ENCODE measurements around the gene CUZD1.

Gene CUZD1

GRCh38 chr10:122849900-122850605, 4.4 kb upstream of the CUZD1 start:
- no peak for ATAC-seq
- TF ChIP-seq TOX (CRISPR knock-in tag; IDR thresholded peaks at IDR 0.05; ENCODE audit: borderline replicate concordance): no peak
- no peak for TF ChIP-seq CREB5 (CRISPR knock-in tag; IDR thresholded peaks at IDR 0.05; ENCODE audit: low read depth)
- no peak for TF ChIP-seq ZNF565 (CRISPR knock-in tag; conservative IDR thresholded peaks at IDR 0.05; ENCODE audit: low read depth)
- no peak for TF ChIP-seq PATZ1 (CRISPR knock-in tag; IDR thresholded peaks at IDR 0.05; ENCODE audit: borderline replicate concordance)
- TF ChIP-seq ISL1 (CRISPR knock-in tag; IDR thresholded peaks at IDR 0.05): no peak
- TF ChIP-seq RARB (CRISPR knock-in tag; IDR thresholded peaks at IDR 0.05): no peak
- TF ChIP-seq TCF4 (CRISPR knock-in tag; IDR thresholded peaks at IDR 0.05; ENCODE audit: borderline replicate concordance): no peak
- no peak for TF ChIP-seq OSR1 (CRISPR knock-in tag; IDR thresholded peaks at IDR 0.05)
- TF ChIP-seq SNAI2 (CRISPR knock-in tag; IDR thresholded peaks at IDR 0.05): no peak

DNA sequence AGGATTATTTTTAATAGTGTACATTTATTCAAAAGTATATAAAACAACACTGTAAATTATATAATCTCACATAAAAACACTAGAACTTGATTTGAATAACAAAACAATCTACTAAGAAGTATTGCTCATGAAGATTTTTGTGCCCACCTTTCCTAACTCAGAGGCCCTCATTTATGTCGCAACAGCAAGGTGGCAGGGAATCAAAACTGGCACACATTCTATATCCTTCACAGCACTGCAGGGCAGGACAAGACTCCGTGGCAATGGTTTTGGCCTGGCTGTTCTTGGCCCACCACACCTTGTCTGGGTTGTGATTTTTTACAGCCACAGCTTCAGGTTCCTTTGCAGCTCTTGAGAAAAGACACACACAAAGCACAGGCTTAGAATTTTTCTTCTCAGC, 3.4 kb upstream of the CUZD1 start:
- no peak for ATAC-seq
- TF ChIP-seq ISL1 (CRISPR knock-in tag; IDR thresholded peaks at IDR 0.05) (no peak), CSDC2 (CRISPR knock-in tag; IDR thresholded peaks at IDR 0.05) (no peak), TOX (CRISPR knock-in tag; IDR thresholded peaks at IDR 0.05; ENCODE audit: borderline replicate concordance) (no peak), SNAI2 (CRISPR knock-in tag; IDR thresholded peaks at IDR 0.05) (no peak), BACH2 (CRISPR knock-in tag; IDR thresholded peaks at IDR 0.05; ENCODE audit: borderline replicate concordance) (no peak), PATZ1 (CRISPR knock-in tag; IDR thresholded peaks at IDR 0.05; ENCODE audit: borderline replicate concordance) (no peak), TCF4 (CRISPR knock-in tag; IDR thresholded peaks at IDR 0.05; ENCODE audit: borderline replicate concordance) (no peak), ESRRG (CRISPR knock-in tag; IDR thresholded peaks at IDR 0.05) (no peak), ARNTL (CRISPR knock-in tag; IDR thresholded peaks at IDR 0.05; ENCODE audit: borderline replicate concordance, low read depth) (no peak), RARB (CRISPR knock-in tag; IDR thresholded peaks at IDR 0.05) (no peak), ZFP30 (CRISPR knock-in tag; IDR thresholded peaks at IDR 0.05) (no peak), ZC3H10 (CRISPR knock-in tag; IDR thresholded peaks at IDR 0.05) (no peak), CREB5 (CRISPR knock-in tag; IDR thresholded peaks at IDR 0.05; ENCODE audit: low read depth) (no peak), GLIS3 (CRISPR knock-in tag; IDR thresholded peaks at IDR 0.05) (no peak), PPARA (CRISPR knock-in tag; IDR thresholded peaks at IDR 0.05; ENCODE audit: borderline replicate concordance) (no peak), OSR1 (CRISPR knock-in tag; IDR thresholded peaks at IDR 0.05) (no peak), ZFP3 (CRISPR knock-in tag; IDR thresholded peaks at IDR 0.05) (no peak), POU6F1 (CRISPR knock-in tag; IDR thresholded peaks at IDR 0.05; ENCODE audit: borderline replicate concordance, low read depth) (no peak)

DNA sequence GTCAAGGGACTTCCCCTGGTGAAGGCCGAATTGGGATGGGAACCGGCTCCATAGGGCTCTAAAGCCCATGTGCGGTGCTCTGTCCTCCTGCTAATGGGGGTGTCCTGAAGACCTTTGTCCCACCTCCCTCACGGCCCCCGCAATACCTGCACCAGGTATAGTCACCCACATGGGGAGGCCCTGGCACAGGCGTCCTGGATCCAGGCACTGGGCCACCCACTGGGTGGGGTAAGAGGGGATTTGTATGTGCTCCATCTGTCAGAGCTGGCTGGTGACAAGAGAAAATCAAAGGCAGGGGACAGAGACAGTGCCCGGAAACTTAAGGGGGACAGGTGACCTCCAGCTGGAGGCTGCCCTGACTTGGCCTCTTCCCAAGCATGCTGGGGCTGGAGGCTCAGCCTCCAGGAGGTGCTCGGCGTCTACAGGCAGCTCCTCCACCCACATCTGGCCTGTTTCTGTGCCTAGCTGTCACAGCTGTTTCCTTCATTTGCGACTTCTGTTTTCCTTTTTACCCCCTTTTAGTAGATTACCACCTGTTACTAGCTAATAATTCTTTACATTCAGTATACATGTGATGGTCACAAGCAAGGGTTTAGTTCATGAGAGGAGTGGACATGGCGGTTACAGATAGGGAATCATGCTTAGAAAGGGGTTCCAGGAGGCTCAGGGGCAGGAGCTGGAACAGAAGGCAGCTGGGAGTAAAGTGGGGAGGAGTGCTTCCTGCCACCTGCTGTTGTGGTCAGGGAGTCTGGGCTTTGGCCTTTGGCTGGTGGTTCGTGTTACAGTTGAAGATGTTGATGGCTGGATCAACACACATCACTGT, 2.3 kb upstream of the CUZD1 start:
- TF ChIP-seq GLIS3 (CRISPR knock-in tag; IDR thresholded peaks at IDR 0.05) (no peak), SNAI2 (CRISPR knock-in tag; IDR thresholded peaks at IDR 0.05) (no peak), POU6F1 (CRISPR knock-in tag; IDR thresholded peaks at IDR 0.05; ENCODE audit: borderline replicate concordance, low read depth) (no peak), TCF4 (CRISPR knock-in tag; IDR thresholded peaks at IDR 0.05; ENCODE audit: borderline replicate concordance) (no peak), RARB (CRISPR knock-in tag; IDR thresholded peaks at IDR 0.05) (no peak)
- ATAC-seq: no peak
